K562 (cell line): Measurements from ENCODE around the gene FAM174C. TPM values are rescaled to one million over a fixed set of nuclear protein-coding genes. Genes with fewer than 3 reads are reported as not detected.

Source experiments
- BRCA1 ChIP-seq, 2 experiments: fragments of 450-650 bp in 1 of 2; sonication (generic) in 1 of 2; formaldehyde crosslinking in 1 of 2; IDR thresholded peaks; 2 replicates each; pipeline versions ENCODE4 v1.5.0 to v1.6.1; 2017 to 2020; ENCODE audit warnings: mild to moderate bottlenecking in 1 of 2, missing genetic modification reagents in 1 of 2
- BRD9 ChIP-seq: fragments of 450-650 bp; IDR thresholded peaks from 2 replicates; pipeline ENCODE4 v1.6.1; 2018; ENCODE audit warnings: low read depth; ENCODE audit not compliant: partially characterized antibody
- CC2D1A ChIP-seq: fragments of 450-650 bp; IDR thresholded peaks from 2 replicates; pipeline ENCODE4 v1.6.1; 2017; ENCODE audit warnings: mild to moderate bottlenecking
- CREM ChIP-seq: IDR thresholded peaks from 2 replicates; pipeline ENCODE4 v1.6.1; 2014; ENCODE audit warnings: antibody characterized with exemption, low read depth
- DDX20 ChIP-seq: fragments of 450-650 bp; IDR thresholded peaks from 2 replicates; pipeline ENCODE4 v1.6.1; 2016; ENCODE audit warnings: missing genetic modification characterization, low read depth, mild to moderate bottlenecking, missing compliant biosample characterization, moderate library complexity
- HNRNPL ChIP-seq: fragments of 200-400 bp; formaldehyde crosslinking; IDR thresholded peaks from 2 replicates; pipeline ENCODE4 v1.6.1; 2017; ENCODE audit warnings: low read depth, mild to moderate bottlenecking, low read length
- KAT7 ChIP-seq: sonication (generic); formaldehyde crosslinking; IDR thresholded peaks from 2 replicates; pipeline ENCODE4 v1.8.0; 2022; ENCODE audit warnings: missing genetic modification reagents, mild to moderate bottlenecking, borderline replicate concordance
- KDM2B ChIP-seq: fragments of 250-450 bp; sonication (Bioruptor Pico); IDR thresholded peaks from 2 replicates; pipeline ENCODE4 v1.8.0; 2021; ENCODE audit warnings: mild to moderate bottlenecking, moderate library complexity
- MYNN ChIP-seq, 2 experiments: sonication (generic); formaldehyde crosslinking in 1 of 2; IDR thresholded peaks; 2 replicates each; pipeline versions ENCODE4 v1.5.0 to v1.6.1; 2016 to 2020; ENCODE audit warnings: antibody characterized with exemption in 1 of 2, missing genetic modification reagents in 1 of 2
- NCOA4 ChIP-seq: fragments of 450-650 bp; IDR thresholded peaks from 2 replicates; pipeline ENCODE4 v1.6.1; 2018; ENCODE audit warnings: mild to moderate bottlenecking; ENCODE audit not compliant: partially characterized antibody
- NCOR1 ChIP-seq: fragments of 450-650 bp; IDR thresholded peaks from 2 replicates; pipeline ENCODE4 v1.6.1; 2016; ENCODE audit warnings: mild to moderate bottlenecking, moderate library complexity
- PYGO2 ChIP-seq: fragments of 450-650 bp; IDR thresholded peaks from 2 replicates; pipeline ENCODE4 v1.6.1; 2016; ENCODE audit warnings: mild to moderate bottlenecking, missing genetic modification characterization, moderate library complexity, missing compliant biosample characterization
- SMAD3 ChIP-seq: fragments of 450-650 bp; formaldehyde crosslinking; conservative IDR thresholded peaks from 2 replicates; pipeline ENCODE4 v1.4.0; 2020; ENCODE audit warnings: mild to moderate bottlenecking
- SREBF1 ChIP-seq: fragments of 150-350 bp; IDR thresholded peaks from 2 replicates; pipeline ENCODE4 v1.6.1; 2014; ENCODE audit warnings: antibody characterized with exemption, low read depth, low read length, borderline replicate concordance
- ZBTB17 ChIP-seq: fragments of 450-650 bp; formaldehyde crosslinking; IDR thresholded peaks from 2 replicates; pipeline ENCODE4 v1.4.0; 2020; ENCODE audit warnings: mild to moderate bottlenecking
- ZBTB8A ChIP-seq: fragments of 450-650 bp; IDR thresholded peaks from 2 replicates; pipeline ENCODE4 v1.6.1; 2018; ENCODE audit warnings: mild to moderate bottlenecking, moderate library complexity; ENCODE audit not compliant: partially characterized antibody
- ZEB2 ChIP-seq: fragments of 450-650 bp; IDR thresholded peaks from 2 replicates; pipeline ENCODE4 v1.6.1; 2016
- ZKSCAN3 ChIP-seq: fragments of 250-450 bp; sonication (Bioruptor Pico); IDR thresholded peaks from 2 replicates; pipeline ENCODE4 v1.4.0; 2020
- ZNF23 ChIP-seq: fragments of 250-450 bp; sonication (Bioruptor Pico); IDR thresholded peaks from 2 replicates; pipeline ENCODE4 v1.4.0; 2020; ENCODE audit warnings: mild to moderate bottlenecking
- ZNF766 ChIP-seq: fragments of 200-800 bp; sonication (Bioruptor generic); conservative IDR thresholded peaks from 2 replicates; pipeline ENCODE4 v1.6.1; 2016; ENCODE audit warnings: missing genetic modification characterization, missing compliant biosample characterization
- polyA plus RNA-seq, 8 experiments: library from polyadenylated mRNA; depleted of rRNA in 4 of 8; stranded (reverse) in 5 of 8; unstranded in 3 of 8; fragments of >200 nt; fragmentation: Nextera tagmentation in 2 of 8; fragmentation: Illumina TruSeq in 1 of 8; extraction: Ambion mirVana in 2 of 8; extraction: Trizol in 1 of 8; gene quantifications; 2 replicates each; pipeline versions ENCODE4 v1.2.1 to v1.2.3, GENCODE V29; 2011 to 2014; ENCODE audit warnings: inconsistent platforms in 1 of 8, missing spikeins in 1 of 8
- total RNA-seq, 7 experiments: library from RNA; depleted of rRNA in 6 of 7; stranded (reverse); fragments of >200 nt in 6 of 7; fragmentation: Illumina TruSeq in 2 of 7; extraction: Trizol in 2 of 7; gene quantifications; 2 replicates each; pipeline versions ENCODE4 v1.2.1 to v1.2.3, GENCODE V29; 2011 to 2021; ENCODE audit warnings: low replicate concordance in 1 of 7
- TF ChIP-seq, protein P1 (sequence below): fragments of 450-650 bp; IDR thresholded peaks from 2 replicates; pipeline ENCODE4 v1.6.1; 2018; ENCODE audit not compliant: partially characterized antibody
- TF ChIP-seq, protein P2 (sequence below): fragments of 250-450 bp; sonication (Bioruptor Pico); IDR thresholded peaks from 2 replicates; pipeline ENCODE4 v1.6.1; 2021; ENCODE audit warnings: mild to moderate bottlenecking
- TF ChIP-seq, protein P3 (sequence below), 2 experiments: fragments of 450-650 bp in 1 of 2; sonication (generic) in 1 of 2; formaldehyde crosslinking; conservative IDR thresholded peaks; 2 replicates each; pipeline versions ENCODE4 v1.4.0 to v1.8.1; 2020 to 2022; ENCODE audit warnings: mild to moderate bottlenecking in 1 of 2, missing genetic modification reagents in 1 of 2
- TF ChIP-seq, protein P4 (sequence below): fragments of 450-650 bp; IDR thresholded peaks from one replicate; pipeline ENCODE4 v1.6.1; 2018; ENCODE audit warnings: mild to moderate bottlenecking, moderate library complexity; ENCODE audit not compliant: partially characterized antibody

FAM174C gene
- total and polyA plus RNA-seq, 9 of the 15 experiments (the other 6 are each of a cell fraction or from before 2014, with no cell fraction given), result 0.66 to 89.6 (median 20.3) TPM

DNA sequence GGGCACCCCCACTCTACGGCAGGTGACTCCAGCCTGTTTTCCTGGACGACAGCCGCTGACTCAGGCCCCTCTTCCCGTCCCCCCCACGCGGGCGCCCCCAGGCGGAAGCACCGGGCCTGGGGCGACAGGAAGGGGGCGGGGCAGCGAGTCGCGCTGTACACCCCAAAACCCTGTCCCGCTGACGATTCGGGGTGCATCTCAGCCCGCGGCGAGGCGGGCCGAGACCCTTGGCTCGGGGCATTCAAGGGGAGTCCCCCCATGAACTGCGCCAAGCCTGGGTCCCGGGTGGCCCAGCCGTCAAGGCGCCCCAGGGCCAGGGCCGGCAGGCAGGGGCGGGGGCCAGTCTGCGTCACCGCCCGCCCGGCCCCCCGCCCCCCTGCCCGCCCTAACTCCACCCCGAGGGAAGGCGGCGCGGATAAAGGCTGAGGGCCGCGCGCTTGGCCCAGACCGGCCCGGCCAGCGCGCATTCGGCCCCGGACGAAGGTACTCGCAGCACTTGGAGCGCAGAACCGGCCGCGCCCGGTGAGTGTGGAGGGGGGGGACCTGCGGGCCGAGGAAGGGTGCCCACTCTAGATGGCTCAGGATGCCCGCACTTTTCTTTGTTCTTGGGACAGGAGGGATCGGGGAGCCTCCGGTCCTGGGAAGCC lies 27.1 kb upstream of the FAM174C start, which contains the start of gene MIDN (continued):
- TF ChIP-seq, protein P1, sequence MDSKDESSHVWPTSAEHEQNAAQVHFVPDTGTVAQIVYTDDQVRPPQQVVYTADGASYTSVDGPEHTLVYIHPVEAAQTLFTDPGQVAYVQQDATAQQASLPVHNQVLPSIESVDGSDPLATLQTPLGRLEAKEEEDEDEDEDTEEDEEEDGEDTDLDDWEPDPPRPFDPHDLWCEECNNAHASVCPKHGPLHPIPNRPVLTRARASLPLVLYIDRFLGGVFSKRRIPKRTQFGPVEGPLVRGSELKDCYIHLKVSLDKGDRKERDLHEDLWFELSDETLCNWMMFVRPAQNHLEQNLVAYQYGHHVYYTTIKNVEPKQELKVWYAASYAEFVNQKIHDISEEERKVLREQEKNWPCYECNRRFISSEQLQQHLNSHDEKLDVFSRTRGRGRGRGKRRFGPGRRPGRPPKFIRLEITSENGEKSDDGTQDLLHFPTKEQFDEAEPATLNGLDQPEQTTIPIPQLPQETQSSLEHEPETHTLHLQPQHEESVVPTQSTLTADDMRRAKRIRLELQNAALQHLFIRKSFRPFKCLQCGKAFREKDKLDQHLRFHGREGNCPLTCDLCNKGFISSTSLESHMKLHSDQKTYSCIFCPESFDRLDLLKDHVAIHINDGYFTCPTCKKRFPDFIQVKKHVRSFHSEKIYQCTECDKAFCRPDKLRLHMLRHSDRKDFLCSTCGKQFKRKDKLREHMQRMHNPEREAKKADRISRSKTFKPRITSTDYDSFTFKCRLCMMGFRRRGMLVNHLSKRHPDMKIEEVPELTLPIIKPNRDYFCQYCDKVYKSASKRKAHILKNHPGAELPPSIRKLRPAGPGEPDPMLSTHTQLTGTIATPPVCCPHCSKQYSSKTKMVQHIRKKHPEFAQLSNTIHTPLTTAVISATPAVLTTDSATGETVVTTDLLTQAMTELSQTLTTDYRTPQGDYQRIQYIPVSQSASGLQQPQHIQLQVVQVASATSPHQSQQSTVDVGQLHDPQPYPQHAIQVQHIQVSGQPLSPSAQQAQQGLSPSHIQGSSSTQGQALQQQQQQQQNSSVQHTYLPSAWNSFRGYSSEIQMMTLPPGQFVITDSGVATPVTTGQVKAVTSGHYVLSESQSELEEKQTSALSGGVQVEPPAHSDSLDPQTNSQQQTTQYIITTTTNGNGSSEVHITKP, result no peak
- TF ChIP-seq, protein P2, sequence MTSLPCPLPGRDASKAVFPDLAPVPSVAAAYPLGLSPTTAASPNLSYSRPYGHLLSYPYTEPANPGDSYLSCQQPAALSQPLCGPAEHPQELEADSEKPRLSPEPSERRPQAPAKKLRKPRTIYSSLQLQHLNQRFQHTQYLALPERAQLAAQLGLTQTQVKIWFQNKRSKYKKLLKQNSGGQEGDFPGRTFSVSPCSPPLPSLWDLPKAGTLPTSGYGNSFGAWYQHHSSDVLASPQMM (CRISPR knock-in tag), result no peak
- TF ChIP-seq ZKSCAN3 (no peak), CREM (peak; percentile 60), ZBTB17 (no peak), MYNN (IDR thresholded peaks at IDR 0.05) (0 out of 2 replicates have a peak, but pooled peaks have one; percentile 13), MYNN (CRISPR knock-in tag; IDR thresholded peaks at IDR 0.05) (no peak), ZNF766 (CRISPR knock-in tag) (no peak; the same call in 1 of the 2 replicates), SMAD3 (CRISPR knock-in tag) (no peak), ZEB2 (no peak), CC2D1A (no peak), NCOR1 (peak; percentile 58; the same call in 1 of the 2 replicates), KDM2B (CRISPR knock-in tag) (no peak), HNRNPL (peak; percentile 73), NCOA4 (no peak), KAT7 (CRISPR knock-in tag) (peak; percentile 85; the same call in 1 of the 2 replicates), PYGO2 (tag) (no peak), DDX20 (tag) (no peak), SREBF1 (no peak), ZBTB8A (no peak), BRD9 (peak; percentile 16), BRCA1 (IDR thresholded peaks at IDR 0.05) (no peak), BRCA1 (CRISPR knock-in tag; IDR thresholded peaks at IDR 0.05) (no peak), ZNF23 (no peak)
- TF ChIP-seq, protein P3, sequence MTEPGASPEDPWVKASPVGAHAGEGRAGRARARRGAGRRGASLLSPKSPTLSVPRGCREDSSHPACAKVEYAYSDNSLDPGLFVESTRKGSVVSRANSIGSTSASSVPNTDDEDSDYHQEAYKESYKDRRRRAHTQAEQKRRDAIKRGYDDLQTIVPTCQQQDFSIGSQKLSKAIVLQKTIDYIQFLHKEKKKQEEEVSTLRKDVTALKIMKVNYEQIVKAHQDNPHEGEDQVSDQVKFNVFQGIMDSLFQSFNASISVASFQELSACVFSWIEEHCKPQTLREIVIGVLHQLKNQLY (CRISPR knock-in tag; conservative IDR thresholded peaks at IDR 0.05), result no peak
- TF ChIP-seq, protein P4, sequence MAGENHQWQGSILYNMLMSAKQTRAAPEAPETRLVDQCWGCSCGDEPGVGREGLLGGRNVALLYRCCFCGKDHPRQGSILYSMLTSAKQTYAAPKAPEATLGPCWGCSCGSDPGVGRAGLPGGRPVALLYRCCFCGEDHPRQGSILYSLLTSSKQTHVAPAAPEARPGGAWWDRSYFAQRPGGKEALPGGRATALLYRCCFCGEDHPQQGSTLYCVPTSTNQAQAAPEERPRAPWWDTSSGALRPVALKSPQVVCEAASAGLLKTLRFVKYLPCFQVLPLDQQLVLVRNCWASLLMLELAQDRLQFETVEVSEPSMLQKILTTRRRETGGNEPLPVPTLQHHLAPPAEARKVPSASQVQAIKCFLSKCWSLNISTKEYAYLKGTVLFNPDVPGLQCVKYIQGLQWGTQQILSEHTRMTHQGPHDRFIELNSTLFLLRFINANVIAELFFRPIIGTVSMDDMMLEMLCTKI, result no peak
